NCI-H748 (cell line): ENCODE results near the gene C14orf93.
"Not testable (repeated sequence)": the region's sequence is repeated elsewhere in the genome, so short reads cannot be mapped to it uniquely, and the experiment has no call there.

ENCODE experiments used
- DNase-seq: peaks from one replicate; lab custom pipeline; 2025; ENCODE audit not compliant: unreplicated experiment; lab: John Stamatoyannopoulos, UW

C14orf93 gene

GRCh38 chr14:23021434-23021833 is 11.5 kb upstream of the C14orf93 start:
- no peak for DNase-seq

- no peak for DNase-seq
Observed at GRCh38 chr14:23020143-23021128, 10.5 kb upstream of the C14orf93 start.

GRCh38 chr14:23018107-23018506 is 8.2 kb upstream of the C14orf93 start:
- no peak for DNase-seq

GRCh38 chr14:23017091-23017490 is 7.1 kb upstream of the C14orf93 start:
- DNase-seq = no peak

- DNase-seq = no peak
Observed at GRCh38 chr14:23015618-23016017, 5.7 kb upstream of the C14orf93 start.

GRCh38 chr14:23013749-23014054 is 3.8 kb upstream of the C14orf93 start:
- not testable (repeated sequence) for DNase-seq

- no peak for DNase-seq
Observed at GRCh38 chr14:23013054-23013748, 3.3 kb upstream of the C14orf93 start.

- DNase-seq = peak; percentile 35
Observed at GRCh38 chr14:23009483-23009938, 432 bp downstream of the C14orf93 start.

GRCh38 chr14:23008831-23009230 is 1.1 kb downstream of the C14orf93 start:
- DNase-seq = peak; percentile 44

- DNase-seq = peak; percentile 98
Observed at GRCh38 chr14:23006544-23007419, 3.2 kb downstream of the C14orf93 start.

GRCh38 chr14:23006188-23006534 is 3.8 kb downstream of the C14orf93 start:
- no peak for DNase-seq

GRCh38 chr14:23005451-23006187 is 4.3 kb downstream of the C14orf93 start:
- no peak for DNase-seq

GRCh38 chr14:23004274-23004673 is 5.7 kb downstream of the C14orf93 start:
- not testable (repeated sequence) for DNase-seq

GRCh38 chr14:23002592-23002991 is 7.4 kb downstream of the C14orf93 start:
- no peak for DNase-seq

GRCh38 chr14:23000860-23001259 is 9.1 kb downstream of the C14orf93 start:
- no peak for DNase-seq

- no peak for DNase-seq
Observed at GRCh38 chr14:22998329-22999012, 11.5 kb downstream of the C14orf93 start.

- DNase-seq = no peak
Observed at GRCh38 chr14:22997676-22998323, 12.1 kb downstream of the C14orf93 start.

GRCh38 chr14:22996768-22997654 is 12.9 kb downstream of the C14orf93 start:
- no peak for DNase-seq
